Measurements from ENCODE around the gene C5orf15. TPM values are rescaled to one million over a fixed set of nuclear protein-coding genes. Genes with fewer than 3 reads are reported as not detected.
A peak's percentile ranks its signal among the peaks of the same experiment; 100 is the strongest.
"Not testable (repeated sequence)": the region's sequence is repeated elsewhere in the genome, so short reads cannot be mapped to it uniquely, and the experiment has no call there.

The C5orf15 gene
- polyA plus RNA-seq, 3 donors from 2014 or later = 30.0 to 30.6 (median 30.3) TPM

- H3K27ac Mint-ChIP-seq = no peak overlapping the region
- H3K36me3 Mint-ChIP-seq = peaks cover 3 to 19% (median 5%) of the 10 kb centered on the region in 3 donors
- DNase-seq = no peak
- H3K27me3 Mint-ChIP-seq (ENCODE audit: low read depth in 3 of 3) = peaks cover 0 to 1% (median 0%) of the 10 kb centered on the region in 3 donors
- H3K4me3 Mint-ChIP-seq = no peak overlapping the region
- peaks cover 0 to 1% of the 10 kb centered on the region in 2 donors for H3K4me1 Mint-ChIP-seq
- H3K9me3 Mint-ChIP-seq = no peaks in the 10 kb centered on the region
Measured at GRCh38 chr5:133985540-133986180, 17.2 kb upstream of the C5orf15 start.

- Mint-ChIP-seq H3K4me1 (no peaks in the 10 kb centered on the region), H3K9me3 (no peaks in the 10 kb centered on the region), H3K36me3 (peaks cover 0 to 17% (median 0%) of the 10 kb centered on the region in 3 donors), H3K27me3 (ENCODE audit: low read depth in 3 of 3) (peaks cover 0 to 1% (median 0%) of the 10 kb centered on the region in 3 donors), H3K27ac (no peak overlapping the region), H3K4me3 (no peak overlapping the region)
- no peak for DNase-seq
Measured at GRCh38 chr5:133983674-133984073, 15.2 kb upstream of the C5orf15 start.

GRCh38 chr5:133981714-133982113 lies 13.3 kb upstream of the C5orf15 start:
- Mint-ChIP-seq H3K27ac (no peak overlapping the region), H3K9me3 (no peaks in the 10 kb centered on the region), H3K27me3 (ENCODE audit: low read depth in 3 of 3) (no peaks in the 10 kb centered on the region), H3K4me1 (no peaks in the 10 kb centered on the region), H3K36me3 (peaks cover 0 to 17% (median 0%) of the 10 kb centered on the region in 3 donors), H3K4me3 (no peak overlapping the region)
- no peak for DNase-seq

GRCh38 chr5:133980652-133981051 lies 12.2 kb upstream of the C5orf15 start:
- Mint-ChIP-seq H3K9me3 (no peaks in the 10 kb centered on the region), H3K4me1 (no peaks in the 10 kb centered on the region), H3K27ac (no peak overlapping the region), H3K36me3 (peaks cover 0 to 14% (median 0%) of the 10 kb centered on the region in 3 donors), H3K27me3 (ENCODE audit: low read depth in 3 of 3) (no peaks in the 10 kb centered on the region), H3K4me3 (no peak overlapping the region)
- DNase-seq = no peak

- no peaks in the 10 kb centered on the region for H3K4me1 Mint-ChIP-seq
- peaks cover 0 to 17% (median 3%) of the 10 kb centered on the region in 3 donors for H3K36me3 Mint-ChIP-seq
- H3K27me3 Mint-ChIP-seq (ENCODE audit: low read depth in 3 of 3) = no peaks in the 10 kb centered on the region
- H3K27ac Mint-ChIP-seq = no peak overlapping the region
- H3K9me3 Mint-ChIP-seq = no peaks in the 10 kb centered on the region
- no peak for DNase-seq
- H3K4me3 Mint-ChIP-seq = no peak overlapping the region
Measured at GRCh38 chr5:133978943-133979342, 10.5 kb upstream of the C5orf15 start.

GRCh38 chr5:133977858-133978257 lies 9.4 kb upstream of the C5orf15 start:
- Mint-ChIP-seq H3K27me3 (ENCODE audit: low read depth in 3 of 3) (no peaks in the 10 kb centered on the region), H3K36me3 (peaks cover 0 to 17% (median 4%) of the 10 kb centered on the region in 3 donors), H3K4me1 (no peaks in the 10 kb centered on the region), H3K27ac (no peak overlapping the region), H3K4me3 (no peak overlapping the region), H3K9me3 (no peaks in the 10 kb centered on the region)
- no peak for DNase-seq

- no peak for DNase-seq
- H3K36me3 Mint-ChIP-seq = peaks cover 0 to 17% (median 4%) of the 10 kb centered on the region in 3 donors
- H3K27ac Mint-ChIP-seq = no peak overlapping the region
- no peaks in the 10 kb centered on the region for H3K27me3 Mint-ChIP-seq (ENCODE audit: low read depth in 3 of 3)
- H3K9me3 Mint-ChIP-seq = no peaks in the 10 kb centered on the region
- no peaks in the 10 kb centered on the region for H3K4me1 Mint-ChIP-seq
- H3K4me3 Mint-ChIP-seq = no peak overlapping the region
Measured at GRCh38 chr5:133977161-133977787, 8.8 kb upstream of the C5orf15 start.

- not testable (repeated sequence) for H3K4me1 Mint-ChIP-seq; H3K27ac Mint-ChIP-seq; H3K9me3 Mint-ChIP-seq; DNase-seq; H3K27me3 Mint-ChIP-seq (ENCODE audit: low read depth in 3 of 3); H3K4me3 Mint-ChIP-seq
- peaks cover 0 to 14% (median 4%) of the 10 kb centered on the region in 3 donors for H3K36me3 Mint-ChIP-seq
Measured at GRCh38 chr5:133975546-133975945, 7.1 kb upstream of the C5orf15 start.

GRCh38 chr5:133974142-133974541 lies 5.7 kb upstream of the C5orf15 start:
- no peak for DNase-seq
- Mint-ChIP-seq H3K36me3 (peaks cover 0 to 7% (median 4%) of the 10 kb centered on the region in 3 donors), H3K4me1 (peaks cover 8 to 12% of the 10 kb centered on the region in 2 donors), H3K9me3 (no peaks in the 10 kb centered on the region), H3K4me3 (no peak overlapping the region), H3K27ac (peak overlapping the region in 3 of 6 donors; percentile 43 to 49 (median 44)), H3K27me3 (ENCODE audit: low read depth in 3 of 3) (peaks cover 0 to 1% (median 0%) of the 10 kb centered on the region in 3 donors)

GRCh38 chr5:133970325-133970909 lies 2.0 kb upstream of the C5orf15 start:
- Mint-ChIP-seq H3K36me3 (peaks cover 0 to 7% (median 4%) of the 10 kb centered on the region in 3 donors), H3K4me1 (peaks cover 27 to 41% of the 10 kb centered on the region in 2 donors), H3K27me3 (ENCODE audit: low read depth in 3 of 3) (peaks cover 0 to 10% (median 8%) of the 10 kb centered on the region in 3 donors), H3K9me3 (no peaks in the 10 kb centered on the region), H3K4me3 (peak overlapping the region; percentile 76 to 100 (median 98)), H3K27ac (peak overlapping the region; percentile 93 to 99 (median 98))
- DNase-seq = no peak

GRCh38 chr5:133969654-133970324 lies 1.4 kb upstream of the C5orf15 start:
- H3K9me3 Mint-ChIP-seq = no peaks in the 10 kb centered on the region
- peak overlapping the region; percentile 93 to 99 (median 98) for H3K27ac Mint-ChIP-seq
- peak overlapping the region; percentile 76 to 100 (median 98) for H3K4me3 Mint-ChIP-seq
- peaks cover 27 to 47% of the 10 kb centered on the region in 2 donors for H3K4me1 Mint-ChIP-seq
- H3K27me3 Mint-ChIP-seq (ENCODE audit: low read depth in 3 of 3) = peaks cover 0 to 10% (median 8%) of the 10 kb centered on the region in 3 donors
- no peak for DNase-seq
- H3K36me3 Mint-ChIP-seq = peaks cover 0 to 7% (median 4%) of the 10 kb centered on the region in 3 donors

GRCh38 chr5:133967698-133968203 lies 674 bp downstream of the C5orf15 start:
- Mint-ChIP-seq H3K27me3 (ENCODE audit: low read depth in 3 of 3) (peaks cover 0 to 10% (median 8%) of the 10 kb centered on the region in 3 donors), H3K27ac (peak overlapping the region; percentile 96 to 99 (median 98)), H3K36me3 (peaks cover 0 to 5% (median 0%) of the 10 kb centered on the region in 3 donors), H3K9me3 (no peaks in the 10 kb centered on the region), H3K4me1 (peaks cover 31 to 58% of the 10 kb centered on the region in 2 donors), H3K4me3 (peak overlapping the region; percentile 95 to 100 (median 98))
- peak; percentile 22 to 29 (median 24) for DNase-seq

GRCh38 chr5:133967124-133967523 lies 1.3 kb downstream of the C5orf15 start:
- DNase-seq = no peak
- Mint-ChIP-seq H3K4me1 (peaks cover 37 to 64% of the 10 kb centered on the region in 2 donors), H3K27ac (peak overlapping the region; percentile 96 to 99 (median 98)), H3K4me3 (peak overlapping the region; percentile 18 to 99 (median 98)), H3K27me3 (ENCODE audit: low read depth in 3 of 3) (peaks cover 0 to 10% (median 8%) of the 10 kb centered on the region in 3 donors), H3K9me3 (no peaks in the 10 kb centered on the region), H3K36me3 (peaks cover 0 to 5% (median 0%) of the 10 kb centered on the region in 3 donors)

Measured in immature natural killer cell (primary cell).